Measurements from ENCODE around the gene EPB41L2. TPM values are rescaled to one million over a fixed set of nuclear protein-coding genes. Genes with fewer than 3 reads are reported as not detected.

Gene EPB41L2
- total RNA-seq, 1 experiment from 2014 or later: 74.8 TPM

DNA sequence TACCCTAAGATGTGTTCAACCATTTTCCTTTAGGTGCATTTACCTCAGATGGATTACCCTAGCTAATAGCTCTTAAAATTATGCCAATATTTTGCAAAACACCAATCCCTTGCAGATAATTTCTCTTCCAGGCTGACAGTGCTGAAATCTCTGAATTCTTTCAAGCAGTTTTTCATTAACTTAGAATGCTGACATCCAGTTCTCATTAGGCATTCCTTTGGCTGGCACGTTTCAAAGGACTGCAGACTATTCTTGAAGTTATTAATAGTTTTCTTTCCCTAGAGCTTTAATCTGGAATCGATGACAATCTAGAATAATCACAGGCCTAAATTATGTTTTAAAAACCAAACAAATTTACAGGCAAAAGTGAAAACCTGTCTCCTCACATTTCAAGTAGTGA lies 167.5 kb downstream of the EPB41L2 start:
- TF ChIP-seq FOSL1 (IDR thresholded peaks at IDR 0.05; ENCODE audit: low read depth) (no peak), EGR1 (IDR thresholded peaks at IDR 0.05; ENCODE audit: low read depth) (no peak), JUND (IDR thresholded peaks at IDR 0.05) (no peak), ELF1 (IDR thresholded peaks at IDR 0.05; ENCODE audit: borderline replicate concordance, low read depth) (no peak), EZH2phosphoT487 (IDR thresholded peaks at IDR 0.05; ENCODE audit: borderline replicate concordance) (no peak), YY1 (IDR thresholded peaks at IDR 0.05; ENCODE audit: extremely low read depth, insufficient replicate concordance, low read depth, low read length) (no peak), CEBPB (IDR thresholded peaks at IDR 0.05; ENCODE audit: low read depth) (no peak), TCF7L2 (IDR thresholded peaks at IDR 0.05; ENCODE audit: borderline replicate concordance, extremely low read depth, insufficient read depth, insufficient read length) (no peak), ZNF274 (IDR thresholded peaks at IDR 0.05; ENCODE audit: low read depth, low read length) (no peak), EZH2 (IDR thresholded peaks at IDR 0.05) (no peak), SIN3A (IDR thresholded peaks at IDR 0.05; ENCODE audit: low read depth) (no peak), CBX3 (IDR thresholded peaks at IDR 0.05; ENCODE audit: low read depth) (no peak), SP1 (IDR thresholded peaks at IDR 0.05; ENCODE audit: low read depth) (no peak), SRF (IDR thresholded peaks at IDR 0.05; ENCODE audit: low read depth) (no peak)
- TF ChIP-seq, protein P1, sequence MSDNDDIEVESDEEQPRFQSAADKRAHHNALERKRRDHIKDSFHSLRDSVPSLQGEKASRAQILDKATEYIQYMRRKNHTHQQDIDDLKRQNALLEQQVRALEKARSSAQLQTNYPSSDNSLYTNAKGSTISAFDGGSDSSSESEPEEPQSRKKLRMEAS (IDR thresholded peaks at IDR 0.05): no peak
- TF ChIP-seq, protein P2, sequence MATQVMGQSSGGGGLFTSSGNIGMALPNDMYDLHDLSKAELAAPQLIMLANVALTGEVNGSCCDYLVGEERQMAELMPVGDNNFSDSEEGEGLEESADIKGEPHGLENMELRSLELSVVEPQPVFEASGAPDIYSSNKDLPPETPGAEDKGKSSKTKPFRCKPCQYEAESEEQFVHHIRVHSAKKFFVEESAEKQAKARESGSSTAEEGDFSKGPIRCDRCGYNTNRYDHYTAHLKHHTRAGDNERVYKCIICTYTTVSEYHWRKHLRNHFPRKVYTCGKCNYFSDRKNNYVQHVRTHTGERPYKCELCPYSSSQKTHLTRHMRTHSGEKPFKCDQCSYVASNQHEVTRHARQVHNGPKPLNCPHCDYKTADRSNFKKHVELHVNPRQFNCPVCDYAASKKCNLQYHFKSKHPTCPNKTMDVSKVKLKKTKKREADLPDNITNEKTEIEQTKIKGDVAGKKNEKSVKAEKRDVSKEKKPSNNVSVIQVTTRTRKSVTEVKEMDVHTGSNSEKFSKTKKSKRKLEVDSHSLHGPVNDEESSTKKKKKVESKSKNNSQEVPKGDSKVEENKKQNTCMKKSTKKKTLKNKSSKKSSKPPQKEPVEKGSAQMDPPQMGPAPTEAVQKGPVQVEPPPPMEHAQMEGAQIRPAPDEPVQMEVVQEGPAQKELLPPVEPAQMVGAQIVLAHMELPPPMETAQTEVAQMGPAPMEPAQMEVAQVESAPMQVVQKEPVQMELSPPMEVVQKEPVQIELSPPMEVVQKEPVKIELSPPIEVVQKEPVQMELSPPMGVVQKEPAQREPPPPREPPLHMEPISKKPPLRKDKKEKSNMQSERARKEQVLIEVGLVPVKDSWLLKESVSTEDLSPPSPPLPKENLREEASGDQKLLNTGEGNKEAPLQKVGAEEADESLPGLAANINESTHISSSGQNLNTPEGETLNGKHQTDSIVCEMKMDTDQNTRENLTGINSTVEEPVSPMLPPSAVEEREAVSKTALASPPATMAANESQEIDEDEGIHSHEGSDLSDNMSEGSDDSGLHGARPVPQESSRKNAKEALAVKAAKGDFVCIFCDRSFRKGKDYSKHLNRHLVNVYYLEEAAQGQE (IDR thresholded peaks at IDR 0.05; ENCODE audit: low read depth): no peak
- TF ChIP-seq, protein P3, sequence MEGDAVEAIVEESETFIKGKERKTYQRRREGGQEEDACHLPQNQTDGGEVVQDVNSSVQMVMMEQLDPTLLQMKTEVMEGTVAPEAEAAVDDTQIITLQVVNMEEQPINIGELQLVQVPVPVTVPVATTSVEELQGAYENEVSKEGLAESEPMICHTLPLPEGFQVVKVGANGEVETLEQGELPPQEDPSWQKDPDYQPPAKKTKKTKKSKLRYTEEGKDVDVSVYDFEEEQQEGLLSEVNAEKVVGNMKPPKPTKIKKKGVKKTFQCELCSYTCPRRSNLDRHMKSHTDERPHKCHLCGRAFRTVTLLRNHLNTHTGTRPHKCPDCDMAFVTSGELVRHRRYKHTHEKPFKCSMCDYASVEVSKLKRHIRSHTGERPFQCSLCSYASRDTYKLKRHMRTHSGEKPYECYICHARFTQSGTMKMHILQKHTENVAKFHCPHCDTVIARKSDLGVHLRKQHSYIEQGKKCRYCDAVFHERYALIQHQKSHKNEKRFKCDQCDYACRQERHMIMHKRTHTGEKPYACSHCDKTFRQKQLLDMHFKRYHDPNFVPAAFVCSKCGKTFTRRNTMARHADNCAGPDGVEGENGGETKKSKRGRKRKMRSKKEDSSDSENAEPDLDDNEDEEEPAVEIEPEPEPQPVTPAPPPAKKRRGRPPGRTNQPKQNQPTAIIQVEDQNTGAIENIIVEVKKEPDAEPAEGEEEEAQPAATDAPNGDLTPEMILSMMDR (IDR thresholded peaks at IDR 0.05 in 2 of 3, conservative IDR thresholded peaks at IDR 0.05 in 1 of 3; ENCODE audit: borderline replicate concordance in 1 of 3, insufficient read depth in 1 of 3, low read depth in 2 of 3, low read length in 2 of 3): no peak
- TF ChIP-seq, protein P4, sequence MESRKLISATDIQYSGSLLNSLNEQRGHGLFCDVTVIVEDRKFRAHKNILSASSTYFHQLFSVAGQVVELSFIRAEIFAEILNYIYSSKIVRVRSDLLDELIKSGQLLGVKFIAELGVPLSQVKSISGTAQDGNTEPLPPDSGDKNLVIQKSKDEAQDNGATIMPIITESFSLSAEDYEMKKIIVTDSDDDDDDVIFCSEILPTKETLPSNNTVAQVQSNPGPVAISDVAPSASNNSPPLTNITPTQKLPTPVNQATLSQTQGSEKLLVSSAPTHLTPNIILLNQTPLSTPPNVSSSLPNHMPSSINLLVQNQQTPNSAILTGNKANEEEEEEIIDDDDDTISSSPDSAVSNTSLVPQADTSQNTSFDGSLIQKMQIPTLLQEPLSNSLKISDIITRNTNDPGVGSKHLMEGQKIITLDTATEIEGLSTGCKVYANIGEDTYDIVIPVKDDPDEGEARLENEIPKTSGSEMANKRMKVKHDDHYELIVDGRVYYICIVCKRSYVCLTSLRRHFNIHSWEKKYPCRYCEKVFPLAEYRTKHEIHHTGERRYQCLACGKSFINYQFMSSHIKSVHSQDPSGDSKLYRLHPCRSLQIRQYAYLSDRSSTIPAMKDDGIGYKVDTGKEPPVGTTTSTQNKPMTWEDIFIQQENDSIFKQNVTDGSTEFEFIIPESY (IDR thresholded peaks at IDR 0.05; ENCODE audit: extremely low read depth, insufficient replicate concordance, low read length): no peak
- TF ChIP-seq, protein P5, sequence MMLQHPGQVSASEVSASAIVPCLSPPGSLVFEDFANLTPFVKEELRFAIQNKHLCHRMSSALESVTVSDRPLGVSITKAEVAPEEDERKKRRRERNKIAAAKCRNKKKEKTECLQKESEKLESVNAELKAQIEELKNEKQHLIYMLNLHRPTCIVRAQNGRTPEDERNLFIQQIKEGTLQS (IDR thresholded peaks at IDR 0.05): no peak
- no peaks in the 10 kb centered on the region for H3K79me2 ChIP-seq (ENCODE audit: insufficient read depth, low read length)
- POLR2A ChIA-PET: no interaction called here
- no peak overlapping the region for H3K9ac ChIP-seq (ENCODE audit: low read length)
- H3K27ac ChIP-seq (ENCODE audit: low read depth, low read length): no peak overlapping the region
- no peaks in the 10 kb centered on the region for H3K9me3 ChIP-seq (ENCODE audit: control insufficient read depth in 1 of 2, insufficient read depth in 1 of 2, low read depth in 1 of 2, low read length in 2 of 2)
- DNase-seq (ENCODE audit: low read depth, low spot score) (no peak), ATAC-seq (no peak)
- intact Hi-C loops (cut with micrococcal nuclease): no loop called here
- no peaks in the 10 kb centered on the region for H3K27me3 ChIP-seq (ENCODE audit: insufficient read depth, low read length)
- CTCF ChIA-PET: interaction anchor here (1.0 to 3.1 kb wide), 2 partner anchors 10 to 221 kb away, joined by 3 to 9 read pairs; no protein-coding TSS in a partner anchor
- H2AFZ ChIP-seq (ENCODE audit: low read depth, low read length, poor library complexity, severe bottlenecking): no peak overlapping the region
- H3K4me1 ChIP-seq (ENCODE audit: control insufficient read depth in 1 of 2, insufficient read depth in 2 of 2, low read length in 2 of 2): peaks cover 0 to under 1% of the 10 kb centered on the region in 2 experiments; a peak in 1 of 4 replicates
- no peaks in the 10 kb centered on the region for H4K20me1 ChIP-seq (ENCODE audit: insufficient read depth)
- no peak overlapping the region for H3K4me3 ChIP-seq (replicated peaks in 1 of 2; ENCODE audit: low read depth in 1 of 2, low read length in 2 of 2)
- no TSS peak for BruUV-seq (replicated peaks)
- H3K9me2 ChIP-seq (ENCODE audit: insufficient read depth): no peaks in the 10 kb centered on the region
- 0 out of 4 replicates have a peak, but pooled peaks cover 0 to 4% of the 10 kb centered on the region in 2 experiments for H3K36me3 ChIP-seq (ENCODE audit: control insufficient read depth in 1 of 2, insufficient read depth in 2 of 2, low read length in 2 of 2)
- RAD21 ChIA-PET (ENCODE audit: low non-redundant PET in 1 of 2, low total read pairs in 2 of 2, uncharacterized antibody in 2 of 2, unreplicated experiment in 2 of 2): no interaction called here
- no peak overlapping the region for H3K4me2 ChIP-seq (ENCODE audit: low read length)
